Dermis microvascular lymphatic vessel endothelial cell (primary cell): ENCODE results near the gene PPIH. TPM values are rescaled to one million over a fixed set of nuclear protein-coding genes. Genes with fewer than 3 reads are reported as not detected.
A peak's percentile ranks its signal among the peaks of the same experiment; 100 is the strongest.
"Not testable (repeated sequence)": the region's sequence is repeated elsewhere in the genome, so short reads cannot be mapped to it uniquely, and the experiment has no call there.

Experiments used
- DNase-seq, 2 donors: peaks; one replicate each; pipeline versions ENCODE4 v3.0.0 to v3.0.0-alpha.2; 2010; ENCODE audit warnings: low read depth in 2 of 2
- total RNA-seq: library from RNA; depleted of rRNA; stranded (reverse); fragments of >200 nt; gene quantifications from 2 replicates; pipeline ENCODE4 v1.2.1, GENCODE V29; 2014

Gene PPIH
- total RNA-seq, 1 donor from 2014 or later, result 23.2 TPM

DNA sequence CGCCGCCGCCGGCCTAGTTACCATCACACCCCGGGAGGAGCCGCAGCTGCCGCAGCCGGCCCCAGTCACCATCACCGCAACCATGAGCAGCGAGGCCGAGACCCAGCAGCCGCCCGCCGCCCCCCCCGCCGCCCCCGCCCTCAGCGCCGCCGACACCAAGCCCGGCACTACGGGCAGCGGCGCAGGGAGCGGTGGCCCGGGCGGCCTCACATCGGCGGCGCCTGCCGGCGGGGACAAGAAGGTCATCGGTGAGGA is 24.2 kb downstream of the PPIH start:
- DNase-seq, result not testable (repeated sequence)

DNA sequence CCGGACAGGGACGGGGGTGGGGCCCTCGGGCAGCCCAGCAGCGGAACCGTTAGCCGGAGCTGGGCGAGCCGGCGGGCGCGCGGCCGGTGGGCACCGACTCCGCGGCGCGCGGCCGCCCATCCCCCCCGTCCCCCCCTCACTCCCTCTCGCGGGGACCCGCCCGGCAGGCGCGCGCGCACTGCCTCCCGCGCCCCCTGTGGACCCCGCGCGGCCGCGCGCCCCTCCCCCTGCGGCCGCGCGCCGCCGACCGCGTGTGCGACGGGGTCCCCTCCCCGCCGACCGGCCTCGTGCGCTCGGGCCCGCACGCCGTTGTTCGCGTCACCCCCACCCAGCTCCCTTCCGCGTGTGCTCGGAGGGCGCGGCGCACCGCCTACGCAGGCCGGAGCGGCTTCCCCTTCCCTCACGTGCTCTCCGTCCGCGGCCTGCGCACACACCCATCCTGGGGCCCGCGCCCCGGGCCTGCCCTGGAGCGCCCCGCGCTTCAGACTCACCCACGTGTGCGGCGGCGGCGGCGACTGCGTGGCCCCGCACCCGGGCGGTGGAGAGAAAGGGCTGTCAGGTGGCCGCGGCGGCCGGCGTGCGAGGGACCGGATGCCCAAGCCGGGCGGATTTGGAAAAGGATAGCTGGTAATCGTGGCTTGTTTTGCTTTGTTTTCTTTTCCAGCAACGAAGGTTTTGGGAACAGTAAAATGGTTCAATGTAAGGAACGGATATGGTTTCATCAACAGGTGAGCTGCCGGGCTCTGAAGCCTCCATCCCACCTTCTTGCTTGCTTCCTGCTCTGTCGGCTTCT is 24.7 kb downstream of the PPIH start:
- peak; percentile 27 to 74 for DNase-seq

DNA sequence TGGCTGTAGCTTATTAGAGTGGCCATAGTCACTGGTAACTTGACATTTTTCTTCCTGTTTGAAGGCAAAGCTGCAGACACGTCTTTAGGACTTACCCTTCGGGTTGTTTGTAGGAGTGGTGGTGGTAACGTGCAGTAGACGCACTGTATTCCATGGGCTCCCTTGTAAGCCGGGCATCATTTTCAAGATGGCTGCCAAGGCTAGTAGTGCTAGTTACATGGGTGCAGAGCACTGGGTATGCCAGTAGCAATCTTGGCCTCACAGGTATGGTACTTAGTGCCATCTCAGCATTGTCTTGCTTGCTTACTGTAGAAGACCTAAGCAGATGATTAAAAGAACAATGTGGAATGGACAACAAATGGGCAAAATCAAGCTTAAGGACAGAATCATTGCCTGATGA is 25.9 kb downstream of the PPIH start:
- DNase-seq, result peak in 1 of 2 donors; percentile 6

DNA sequence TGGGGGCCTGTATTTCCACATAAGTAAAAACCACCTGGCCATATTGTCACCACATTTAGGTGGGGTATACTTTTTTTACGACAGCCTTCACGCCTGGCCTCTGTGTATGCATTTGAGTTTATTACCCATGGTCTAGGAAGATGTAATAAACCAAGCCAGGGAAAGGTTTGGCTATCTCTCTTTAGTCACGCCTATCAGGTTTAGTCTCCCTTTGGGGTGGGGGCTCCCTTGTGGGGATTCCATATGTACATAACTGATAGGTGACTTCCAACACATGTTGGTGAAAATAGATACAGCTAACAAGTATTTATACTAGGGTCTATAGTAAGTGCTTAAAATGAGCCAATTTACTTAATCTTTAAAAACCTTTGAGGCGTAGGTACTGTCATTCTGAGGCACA is 28.2 kb downstream of the PPIH start:
- DNase-seq, result no peak

DNA sequence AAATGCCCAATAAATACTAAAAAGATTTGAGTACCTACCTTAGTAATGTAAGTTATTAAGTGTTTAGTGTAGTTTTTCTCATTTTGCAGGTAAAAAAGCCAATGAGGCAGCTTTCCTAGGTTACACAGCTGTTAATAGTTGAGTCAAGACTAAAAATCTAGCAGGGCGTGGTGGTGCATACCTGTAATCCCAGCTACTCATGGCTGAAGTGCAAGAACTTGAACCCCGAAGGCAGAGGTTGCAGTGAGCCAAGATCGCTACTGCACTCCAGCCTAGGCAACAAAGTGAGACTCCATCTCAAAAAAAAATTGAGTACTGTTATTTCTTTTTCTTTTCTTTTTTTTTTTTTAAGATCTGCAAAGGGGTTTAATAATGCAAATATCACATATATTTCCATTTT is 31.7 kb downstream of the PPIH start:
- no peak for DNase-seq

DNA sequence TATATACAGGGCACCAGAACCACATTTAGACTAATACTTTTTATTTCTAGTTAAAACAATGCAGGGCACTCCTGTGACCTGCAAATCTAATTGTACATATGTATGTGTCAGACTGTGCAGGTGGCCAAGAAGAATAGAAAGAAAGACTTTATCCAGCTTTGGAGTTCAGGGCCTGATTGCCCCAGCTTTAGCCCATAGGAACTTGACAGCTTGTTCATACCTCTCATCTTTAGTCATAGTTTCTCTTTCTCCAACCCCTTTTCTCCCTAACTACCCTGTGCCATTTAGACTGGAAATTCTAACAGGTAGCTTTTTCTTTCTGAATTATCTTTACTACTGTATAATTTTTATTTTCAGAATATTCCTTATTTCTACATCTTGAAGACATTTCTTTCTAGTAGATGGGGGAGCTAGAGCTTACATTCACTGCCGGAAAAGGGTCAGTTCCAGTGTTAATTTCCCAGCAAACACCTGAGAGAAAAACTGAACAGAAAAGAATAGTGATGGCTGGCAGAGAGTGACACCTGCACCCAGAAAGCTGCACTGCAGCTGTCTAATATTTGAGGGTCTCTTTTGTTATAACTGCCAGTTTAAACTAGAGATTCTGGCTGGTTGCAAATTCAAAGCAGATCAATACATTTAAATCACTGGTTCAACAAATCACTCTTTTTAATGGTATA is 32.4 kb downstream of the PPIH start:
- DNase-seq, result peak in 1 of 2 donors; percentile 23

DNA sequence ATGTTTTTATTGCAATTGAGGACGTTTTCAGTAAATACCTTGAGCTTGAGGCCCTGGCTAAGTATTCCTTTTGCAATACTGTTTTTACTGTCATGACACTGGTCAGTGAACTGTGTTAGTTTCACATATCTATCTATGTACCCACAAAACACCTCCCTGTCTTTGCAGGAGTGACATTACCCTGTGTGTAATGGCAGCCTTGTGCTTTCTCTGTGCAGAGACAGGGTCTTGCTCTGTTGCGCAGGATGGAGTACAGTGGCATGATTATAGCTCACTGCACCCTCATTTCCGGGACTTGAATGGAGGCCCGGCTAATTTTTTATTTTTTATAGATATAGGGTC is 32.9 kb downstream of the PPIH start:
- no peak for DNase-seq

DNA sequence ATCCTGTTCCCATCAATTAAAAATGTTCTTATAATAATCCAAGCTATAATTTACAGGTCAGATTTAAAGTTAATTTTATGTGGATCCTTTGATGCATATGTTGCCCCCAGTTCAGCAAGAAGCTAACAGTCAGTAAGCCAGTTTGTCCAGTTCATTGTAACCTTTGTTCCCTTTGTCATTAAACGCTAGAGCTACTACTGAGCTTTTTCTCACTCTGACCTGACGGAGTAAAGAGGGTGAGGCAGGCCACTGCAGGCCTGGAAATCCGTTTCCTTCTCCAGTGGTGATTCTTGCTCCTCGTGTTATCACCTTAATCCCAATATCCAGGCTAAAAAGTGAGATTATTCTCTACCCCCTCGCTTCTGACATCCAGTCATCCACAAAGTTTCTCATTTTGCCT is 34.2 kb downstream of the PPIH start:
- DNase-seq, result no peak

DNA sequence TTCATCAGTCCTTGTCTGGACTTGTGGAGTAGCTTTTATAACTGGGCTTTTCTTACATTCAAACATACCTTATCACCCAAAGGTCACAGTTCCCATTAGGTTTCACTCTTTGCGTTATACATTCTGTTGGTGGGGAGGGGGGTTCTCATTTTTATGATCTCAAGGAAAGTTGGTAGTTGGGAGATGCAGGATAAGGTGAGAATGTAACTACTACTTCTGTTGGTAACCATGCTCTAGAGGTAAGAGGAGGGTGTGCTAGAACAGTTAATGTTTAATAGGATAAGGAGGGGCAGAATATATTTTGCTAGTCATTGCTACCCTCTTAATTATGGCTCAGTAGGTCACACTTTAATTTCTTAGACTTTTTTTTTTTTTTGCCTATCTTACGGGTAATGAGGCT is 34.7 kb downstream of the PPIH start:
- no peak for DNase-seq

DNA sequence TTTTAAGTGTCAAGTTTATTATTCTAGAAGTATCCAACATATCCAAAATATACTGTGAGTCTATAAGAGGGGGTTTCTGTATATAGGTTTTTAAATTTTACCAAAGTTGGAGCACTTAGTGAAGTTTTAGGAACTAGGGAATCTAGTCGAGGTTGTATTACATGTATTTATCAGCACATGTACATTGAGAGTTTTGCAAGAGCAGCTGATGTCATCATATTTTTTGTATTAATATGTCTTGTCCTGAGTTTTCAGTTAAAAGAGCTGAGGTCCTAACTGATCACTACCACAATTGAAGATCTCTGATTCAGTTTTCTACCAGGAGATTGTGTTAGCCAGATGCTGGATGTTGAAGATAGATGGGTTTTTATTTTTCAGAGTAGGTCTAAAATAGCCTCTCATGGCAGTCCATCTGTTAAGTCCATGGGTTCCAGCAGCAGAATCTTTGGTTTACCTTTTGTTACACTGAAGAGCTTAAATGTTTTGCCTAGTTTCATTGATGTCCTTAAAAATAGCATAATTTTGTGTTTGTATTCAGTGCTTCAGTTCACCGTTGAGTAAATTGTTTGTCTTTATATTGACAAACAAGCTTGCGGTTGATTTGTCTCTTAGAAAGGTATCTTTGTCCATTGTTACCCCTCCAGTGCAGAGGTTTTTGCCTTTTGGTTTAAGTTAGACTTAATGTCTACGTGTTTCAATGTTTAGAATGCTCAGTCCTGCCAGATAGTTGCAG is 40.0 kb downstream of the PPIH start:
- no peak for DNase-seq

DNA sequence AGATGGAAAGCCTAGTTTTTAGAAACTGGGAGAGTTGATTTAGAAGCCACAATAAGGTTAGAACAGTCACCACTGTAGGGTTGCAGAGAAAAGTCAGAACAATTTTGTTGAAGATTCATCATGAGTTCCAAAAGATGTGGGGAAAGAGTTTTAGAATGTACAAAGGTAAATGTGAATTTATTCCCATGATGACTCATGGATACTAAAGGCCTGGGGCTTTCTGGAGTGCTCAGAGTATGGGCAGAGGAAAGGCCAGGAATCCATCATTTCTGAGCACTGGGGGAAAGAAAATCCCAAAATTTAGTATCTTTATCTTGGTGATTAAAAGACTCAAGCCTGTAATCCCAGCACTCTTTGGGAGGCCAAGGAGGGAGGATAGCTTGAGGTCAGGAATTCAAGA is 41.8 kb downstream of the PPIH start:
- DNase-seq, result no peak

DNA sequence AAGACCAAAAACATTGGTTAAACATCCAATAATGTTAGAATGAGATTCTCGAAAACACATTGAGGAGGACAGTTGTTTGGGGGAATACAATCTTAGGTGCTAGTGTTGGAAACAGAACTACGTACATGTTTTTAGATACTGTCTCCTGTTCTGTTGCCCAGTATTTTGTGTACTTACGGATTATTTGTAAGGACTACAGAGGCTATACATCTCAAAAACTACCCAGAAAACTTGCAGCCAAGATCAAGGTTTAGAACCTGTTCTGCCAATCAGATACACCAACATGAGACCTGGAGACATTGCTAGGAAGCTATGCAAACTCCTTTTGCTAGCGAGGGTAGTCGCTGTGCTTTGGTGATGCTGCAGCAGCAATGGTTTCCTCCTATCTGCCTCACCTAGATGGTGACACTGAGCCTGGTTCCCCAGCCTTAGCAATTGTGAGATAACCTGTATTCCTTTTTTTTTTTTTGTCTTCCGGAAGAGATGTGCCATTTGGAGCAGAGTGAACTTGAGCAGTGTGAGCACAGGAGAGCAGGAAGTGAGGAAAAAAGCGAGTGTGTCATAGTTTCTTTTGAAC is 45.8 kb downstream of the PPIH start:
- DNase-seq, result no peak

DNA sequence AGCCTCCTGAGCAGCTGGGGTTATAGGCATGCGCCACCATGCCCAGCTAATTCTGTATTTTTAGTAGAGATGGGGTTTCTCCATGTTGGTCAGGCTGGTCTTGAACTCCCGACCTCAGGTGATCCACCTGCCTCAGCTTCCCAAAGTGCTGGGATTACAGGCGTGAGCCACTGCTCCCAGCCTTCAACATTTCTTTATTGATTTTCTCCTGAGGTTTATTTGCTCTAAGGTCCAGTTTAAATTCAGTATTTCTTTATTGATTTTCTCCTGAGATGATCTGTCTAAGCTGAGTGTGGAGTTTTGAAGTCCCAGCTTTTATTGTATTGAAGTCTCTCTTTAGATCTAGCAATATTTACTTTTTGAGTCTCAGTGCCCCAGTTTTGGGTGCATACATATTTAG is 54.6 kb downstream of the PPIH start:
- not testable (repeated sequence) for DNase-seq

DNA sequence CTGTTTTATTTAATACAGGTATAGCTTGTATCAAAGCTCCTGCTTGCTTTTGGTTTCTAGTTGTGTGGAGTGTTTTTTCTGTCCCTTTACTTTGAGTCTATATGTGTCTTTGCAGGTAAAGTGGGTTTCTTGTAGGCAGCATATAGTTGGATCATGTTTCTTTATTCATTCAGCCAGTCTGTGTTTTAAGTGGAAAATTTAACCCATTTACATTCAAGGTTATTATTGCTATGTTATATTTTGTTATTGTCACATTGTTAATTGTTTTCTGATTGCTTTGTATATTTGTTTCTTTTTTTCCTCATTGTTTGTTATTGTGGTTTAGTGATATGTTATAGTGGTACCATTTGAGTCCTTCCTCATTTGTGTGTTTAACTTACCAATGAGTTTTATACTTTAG is 55.1 kb downstream of the PPIH start:
- no peak for DNase-seq

DNA sequence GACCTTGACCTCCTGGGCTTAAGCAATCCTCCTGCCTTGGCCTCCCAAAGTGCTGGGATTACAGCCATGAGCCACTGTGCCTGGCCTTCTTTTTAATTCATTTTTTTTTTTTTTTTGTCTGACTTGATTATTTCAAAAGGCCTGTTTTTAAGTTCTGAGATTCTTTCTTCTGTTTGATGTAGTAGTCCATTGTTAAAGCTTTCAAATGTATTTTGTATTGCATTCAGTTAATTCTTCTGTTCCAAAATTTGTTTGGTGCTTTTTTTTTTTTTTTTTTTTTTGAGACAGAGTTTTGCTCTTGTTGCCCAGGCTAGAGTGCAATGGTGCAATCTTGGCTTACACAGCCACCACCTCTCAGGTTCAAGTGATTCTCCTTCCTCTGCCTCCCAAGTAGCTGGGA is 56.2 kb downstream of the PPIH start:
- DNase-seq, result not testable (repeated sequence)

DNA sequence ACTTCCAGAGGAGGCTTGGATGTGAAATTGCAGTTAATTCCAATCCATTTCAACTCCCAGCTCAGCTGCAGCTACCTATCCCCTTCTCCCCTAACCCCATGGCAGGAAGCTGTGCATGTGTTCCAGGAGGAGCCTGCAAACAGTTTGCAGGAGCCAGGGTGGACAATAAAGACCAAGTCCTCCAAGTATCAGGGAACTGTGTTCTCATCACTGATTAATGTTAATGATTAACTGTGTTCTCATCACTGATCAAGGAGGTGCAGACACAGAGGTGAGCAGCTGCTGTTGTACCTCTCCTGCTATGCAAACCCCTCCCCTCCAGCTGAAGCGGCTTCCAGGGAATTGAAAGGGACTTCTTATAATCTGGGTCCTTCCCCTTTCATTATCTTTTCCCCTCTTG is 62.6 kb downstream of the PPIH start:
- no peak for DNase-seq

DNA sequence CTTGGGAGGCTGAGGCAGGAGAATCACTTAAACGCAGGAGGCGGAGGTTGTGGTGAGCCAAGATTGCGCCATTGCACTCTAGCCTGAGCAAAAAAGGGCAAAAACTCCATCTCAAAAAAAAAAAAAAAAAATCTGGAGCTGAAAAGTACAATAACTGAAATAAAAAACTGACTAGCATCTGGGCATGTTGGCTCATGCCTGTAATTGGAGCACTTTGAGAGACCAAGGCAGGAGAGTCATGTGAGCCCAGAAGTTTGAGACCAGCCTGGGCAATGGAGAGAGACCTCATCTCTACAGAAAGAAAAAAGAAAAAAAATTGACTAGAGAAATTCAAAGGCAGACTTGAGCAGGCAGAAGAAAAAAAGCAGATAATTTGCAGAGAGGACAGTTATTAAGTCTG is 63.7 kb downstream of the PPIH start:
- no peak for DNase-seq

DNA sequence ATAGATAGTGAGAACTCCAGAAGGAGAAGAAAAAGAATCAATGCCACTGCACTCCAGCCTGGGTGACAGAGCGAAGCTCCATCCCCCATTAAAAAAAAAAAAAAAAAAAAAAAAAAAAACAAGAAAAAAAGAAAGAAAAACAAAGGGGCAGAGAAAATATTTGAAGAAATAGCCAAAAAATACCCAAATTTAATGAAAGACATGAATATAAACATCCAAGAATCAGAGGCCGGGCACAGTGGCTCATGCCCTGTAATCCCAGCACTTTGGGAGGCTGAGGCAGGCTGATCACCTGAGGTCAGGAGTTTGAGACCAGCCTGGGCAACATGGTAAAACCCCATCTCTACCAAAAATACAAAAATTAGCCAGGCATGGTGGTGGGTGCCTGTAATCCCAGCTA is 64.2 kb downstream of the PPIH start:
- DNase-seq, result not testable (repeated sequence)

DNA sequence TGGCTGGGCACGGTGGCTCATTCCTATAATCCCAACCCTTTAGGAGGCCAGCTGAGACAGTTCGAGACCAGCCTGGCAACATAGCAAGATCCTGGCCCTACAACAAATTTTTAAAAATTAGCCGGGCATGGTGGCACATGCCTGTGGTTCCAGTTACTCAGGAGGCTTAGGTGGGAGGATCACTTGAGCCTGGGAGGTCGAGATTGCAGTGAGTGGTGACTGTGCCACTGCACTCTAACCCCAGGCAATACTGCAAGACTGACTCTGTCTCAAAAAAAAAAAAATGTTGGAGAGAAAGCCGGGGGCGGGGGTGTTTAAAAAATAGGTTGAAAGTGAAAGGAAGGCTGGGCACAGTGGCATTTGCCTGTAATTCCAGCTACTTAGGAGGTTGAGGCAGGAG is 65.3 kb downstream of the PPIH start:
- DNase-seq, result no peak

DNA sequence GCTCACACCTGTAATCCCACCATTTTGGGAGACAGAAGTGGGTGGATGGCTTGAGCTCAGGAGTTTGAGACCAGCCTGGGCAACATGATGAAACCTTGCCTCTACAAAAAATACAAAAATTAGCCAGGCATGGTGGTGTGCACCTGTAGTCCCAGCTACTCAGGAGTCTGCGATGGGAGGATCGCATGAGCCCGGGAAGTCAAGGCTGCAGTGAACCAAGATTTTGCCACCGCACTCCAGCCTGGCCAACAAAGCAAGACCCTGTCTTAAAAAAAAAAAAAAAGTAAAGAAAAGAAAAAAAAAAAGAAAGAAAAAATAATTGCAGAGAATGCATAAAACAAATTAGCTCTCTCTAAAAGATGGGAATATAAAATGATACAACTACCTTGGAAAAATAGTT is 67.6 kb downstream of the PPIH start:
- DNase-seq, result not testable (repeated sequence)
